ENCODE measurements around the gene CYP27A1.

CYP27A1 gene

GRCh38 chr2:218854860-218855259 lies 72.9 kb downstream of the CYP27A1 start:
- no peak overlapping the region for H2AFZ ChIP-seq (ENCODE audit: low read depth, low read length)
- peaks cover 66% of the 10 kb centered on the region for H3K27me3 ChIP-seq (ENCODE audit: insufficient read depth, low read length)
- H3K4me3 ChIP-seq (ENCODE audit: low read length): no peak overlapping the region
- no peaks in the 10 kb centered on the region for H3K36me3 ChIP-seq (ENCODE audit: insufficient read depth, low read length)
- H3K4me1 ChIP-seq (ENCODE audit: insufficient read depth, low read length): peaks cover 5% of the 10 kb centered on the region
- no peaks in the 10 kb centered on the region for H3K9me3 ChIP-seq (ENCODE audit: low read length)

GRCh38 chr2:218855305-218856166 lies 73.6 kb downstream of the CYP27A1 start:
- H3K27me3 ChIP-seq (ENCODE audit: insufficient read depth, low read length): peaks cover 73% of the 10 kb centered on the region

GRCh38 chr2:218856167-218856895 lies 74.4 kb downstream of the CYP27A1 start:
- H3K27me3 ChIP-seq (ENCODE audit: insufficient read depth, low read length): peaks cover 77% of the 10 kb centered on the region
- H3K4me3 ChIP-seq (ENCODE audit: low read length): no peak overlapping the region
- H3K4me1 ChIP-seq (ENCODE audit: insufficient read depth, low read length): peaks cover 10% of the 10 kb centered on the region
- H2AFZ ChIP-seq (ENCODE audit: low read depth, low read length): no peak overlapping the region
- H3K9me3 ChIP-seq (ENCODE audit: low read length): no peaks in the 10 kb centered on the region
- H3K36me3 ChIP-seq (ENCODE audit: insufficient read depth, low read length): no peaks in the 10 kb centered on the region

More at GRCh38 chr2:218855305-218856166, 73.6 kb downstream of the CYP27A1 start:
- H2AFZ ChIP-seq (ENCODE audit: low read depth, low read length): no peak overlapping the region
- H3K4me1 ChIP-seq (ENCODE audit: insufficient read depth, low read length): peaks cover 9% of the 10 kb centered on the region
- no peaks in the 10 kb centered on the region for H3K9me3 ChIP-seq (ENCODE audit: low read length)
- no peaks in the 10 kb centered on the region for H3K36me3 ChIP-seq (ENCODE audit: insufficient read depth, low read length)
- no peak overlapping the region for H3K4me3 ChIP-seq (ENCODE audit: low read length)

- peaks cover 82% of the 10 kb centered on the region for H3K27me3 ChIP-seq (ENCODE audit: insufficient read depth, low read length)
Observed at GRCh38 chr2:218856896-218857243, 74.9 kb downstream of the CYP27A1 start.

GRCh38 chr2:218857371-218858137 lies 75.6 kb downstream of the CYP27A1 start:
- Histone ChIP-seq H3K4me1 (ENCODE audit: insufficient read depth, low read length) (peaks cover 10% of the 10 kb centered on the region), H3K36me3 (ENCODE audit: insufficient read depth, low read length) (no peaks in the 10 kb centered on the region), H3K4me3 (ENCODE audit: low read length) (no peak overlapping the region), H3K9me3 (ENCODE audit: low read length) (no peaks in the 10 kb centered on the region), H2AFZ (ENCODE audit: low read depth, low read length) (no peak overlapping the region), H3K27me3 (ENCODE audit: insufficient read depth, low read length) (peaks cover 84% of the 10 kb centered on the region)

More at GRCh38 chr2:218856896-218857243, 74.9 kb downstream of the CYP27A1 start:
- H3K4me1 ChIP-seq (ENCODE audit: insufficient read depth, low read length): peaks cover 10% of the 10 kb centered on the region
- H2AFZ ChIP-seq (ENCODE audit: low read depth, low read length): no peak overlapping the region
- no peaks in the 10 kb centered on the region for H3K9me3 ChIP-seq (ENCODE audit: low read length)
- no peaks in the 10 kb centered on the region for H3K36me3 ChIP-seq (ENCODE audit: insufficient read depth, low read length)
- no peak overlapping the region for H3K4me3 ChIP-seq (ENCODE audit: low read length)

- Histone ChIP-seq H3K27me3 (ENCODE audit: insufficient read depth, low read length) (peaks cover 87% of the 10 kb centered on the region), H3K9me3 (ENCODE audit: low read length) (no peaks in the 10 kb centered on the region), H2AFZ (ENCODE audit: low read depth, low read length) (no peak overlapping the region)
Observed at GRCh38 chr2:218858138-218858445, 76.1 kb downstream of the CYP27A1 start.

GRCh38 chr2:218858671-218859555 lies 77.0 kb downstream of the CYP27A1 start:
- Histone ChIP-seq H3K9me3 (ENCODE audit: low read length) (no peaks in the 10 kb centered on the region), H3K4me1 (ENCODE audit: insufficient read depth, low read length) (peaks cover 10% of the 10 kb centered on the region), H3K36me3 (ENCODE audit: insufficient read depth, low read length) (no peaks in the 10 kb centered on the region), H3K4me3 (ENCODE audit: low read length) (peak overlapping the region; percentile 15), H2AFZ (ENCODE audit: low read depth, low read length) (no peak overlapping the region), H3K27me3 (ENCODE audit: insufficient read depth, low read length) (peaks cover 82% of the 10 kb centered on the region)

More at GRCh38 chr2:218858138-218858445, 76.1 kb downstream of the CYP27A1 start:
- Histone ChIP-seq H3K4me3 (ENCODE audit: low read length) (no peak overlapping the region), H3K4me1 (ENCODE audit: insufficient read depth, low read length) (peaks cover 10% of the 10 kb centered on the region), H3K36me3 (ENCODE audit: insufficient read depth, low read length) (no peaks in the 10 kb centered on the region)

GRCh38 chr2:218859556-218859987 lies 77.6 kb downstream of the CYP27A1 start, which contains the start of gene WNT6:
TSS of gene WNT6 (plus strand) at chr2:218859805. CDS start at chr2:218860038, 233 bp downstream.
- H3K4me1 ChIP-seq (ENCODE audit: insufficient read depth, low read length): peaks cover 10% of the 10 kb centered on the region
- H3K36me3 ChIP-seq (ENCODE audit: insufficient read depth, low read length): no peaks in the 10 kb centered on the region
- H3K9me3 ChIP-seq (ENCODE audit: low read length): no peaks in the 10 kb centered on the region
- H2AFZ ChIP-seq (ENCODE audit: low read depth, low read length): no peak within 1 kb of the TSS
- H3K4me3 ChIP-seq (ENCODE audit: low read length): peak within 1 kb of the TSS; percentile 15
- peaks cover 77% of the 10 kb centered on the region for H3K27me3 ChIP-seq (ENCODE audit: insufficient read depth, low read length)

- H3K27me3 ChIP-seq (ENCODE audit: insufficient read depth, low read length): peaks cover 77% of the 10 kb centered on the region
- no peaks in the 10 kb centered on the region for H3K9me3 ChIP-seq (ENCODE audit: low read length)
Observed at GRCh38 chr2:218859988-218860831, 78.3 kb downstream of the CYP27A1 start.

GRCh38 chr2:218860950-218861381 lies 79.0 kb downstream of the CYP27A1 start:
- no peak overlapping the region for H3K4me3 ChIP-seq (ENCODE audit: low read length)
- peaks cover 70% of the 10 kb centered on the region for H3K27me3 ChIP-seq (ENCODE audit: insufficient read depth, low read length)
- H2AFZ ChIP-seq (ENCODE audit: low read depth, low read length): no peak overlapping the region
- no peaks in the 10 kb centered on the region for H3K36me3 ChIP-seq (ENCODE audit: insufficient read depth, low read length)
- H3K9me3 ChIP-seq (ENCODE audit: low read length): no peaks in the 10 kb centered on the region
- peaks cover 10% of the 10 kb centered on the region for H3K4me1 ChIP-seq (ENCODE audit: insufficient read depth, low read length)

More at GRCh38 chr2:218859988-218860831, 78.3 kb downstream of the CYP27A1 start:
- H3K4me1 ChIP-seq (ENCODE audit: insufficient read depth, low read length): peaks cover 10% of the 10 kb centered on the region
- no peaks in the 10 kb centered on the region for H3K36me3 ChIP-seq (ENCODE audit: insufficient read depth, low read length)
- H3K4me3 ChIP-seq (ENCODE audit: low read length): no peak overlapping the region
- H2AFZ ChIP-seq (ENCODE audit: low read depth, low read length): no peak overlapping the region

- Histone ChIP-seq H3K36me3 (ENCODE audit: insufficient read depth, low read length) (no peaks in the 10 kb centered on the region), H2AFZ (ENCODE audit: low read depth, low read length) (no peak overlapping the region), H3K4me3 (ENCODE audit: low read length) (no peak overlapping the region), H3K4me1 (ENCODE audit: insufficient read depth, low read length) (peaks cover 10% of the 10 kb centered on the region), H3K27me3 (ENCODE audit: insufficient read depth, low read length) (peaks cover 69% of the 10 kb centered on the region), H3K9me3 (ENCODE audit: low read length) (no peaks in the 10 kb centered on the region)
Observed at GRCh38 chr2:218861645-218862318, 79.8 kb downstream of the CYP27A1 start.
